Measurements from ENCODE around the gene BMP8B.

DNA sequence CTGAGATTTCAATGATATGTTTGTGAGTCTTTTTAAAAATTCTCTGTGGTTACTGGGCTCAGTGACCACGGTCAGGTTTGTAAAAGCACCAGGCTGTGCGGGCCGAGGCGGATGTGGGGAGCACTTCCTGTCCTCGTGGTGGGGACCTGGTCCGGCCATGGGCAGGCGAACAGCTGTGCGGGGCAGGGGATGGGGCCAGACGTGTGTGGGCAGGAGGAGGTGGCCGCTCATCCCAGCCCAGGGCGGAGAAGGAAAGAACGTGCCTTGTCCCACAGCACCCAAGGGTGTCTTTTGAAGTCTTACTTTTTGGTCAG is 12.3 kb downstream of the BMP8B start:
- TF ChIP-seq, protein P1, sequence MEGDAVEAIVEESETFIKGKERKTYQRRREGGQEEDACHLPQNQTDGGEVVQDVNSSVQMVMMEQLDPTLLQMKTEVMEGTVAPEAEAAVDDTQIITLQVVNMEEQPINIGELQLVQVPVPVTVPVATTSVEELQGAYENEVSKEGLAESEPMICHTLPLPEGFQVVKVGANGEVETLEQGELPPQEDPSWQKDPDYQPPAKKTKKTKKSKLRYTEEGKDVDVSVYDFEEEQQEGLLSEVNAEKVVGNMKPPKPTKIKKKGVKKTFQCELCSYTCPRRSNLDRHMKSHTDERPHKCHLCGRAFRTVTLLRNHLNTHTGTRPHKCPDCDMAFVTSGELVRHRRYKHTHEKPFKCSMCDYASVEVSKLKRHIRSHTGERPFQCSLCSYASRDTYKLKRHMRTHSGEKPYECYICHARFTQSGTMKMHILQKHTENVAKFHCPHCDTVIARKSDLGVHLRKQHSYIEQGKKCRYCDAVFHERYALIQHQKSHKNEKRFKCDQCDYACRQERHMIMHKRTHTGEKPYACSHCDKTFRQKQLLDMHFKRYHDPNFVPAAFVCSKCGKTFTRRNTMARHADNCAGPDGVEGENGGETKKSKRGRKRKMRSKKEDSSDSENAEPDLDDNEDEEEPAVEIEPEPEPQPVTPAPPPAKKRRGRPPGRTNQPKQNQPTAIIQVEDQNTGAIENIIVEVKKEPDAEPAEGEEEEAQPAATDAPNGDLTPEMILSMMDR (IDR thresholded peaks at IDR 0.05 in 8 of 11, conservative IDR thresholded peaks at IDR 0.05 in 3 of 11): no peak
- TF ChIP-seq POLR2A (IDR thresholded peaks at IDR 0.05) (no peak), POLR2AphosphoS5 (IDR thresholded peaks at IDR 0.05) (peak in 1 of 3 donors; percentile 26)

Data from spleen (tissue), 7 donors.